KBM-7 (cell line): Measurements from ENCODE around the gene CCDC116.
"Not testable (repeated sequence)": the region's sequence is repeated elsewhere in the genome, so short reads cannot be mapped to it uniquely, and the experiment has no call there.

Experiments used
- DNase-seq: peaks from one replicate; pipeline ENCODE4 v3.0.0-alpha.2; 2015
- in situ Hi-C: fragments of 300-500 bp; cut with MboI; formaldehyde crosslinking; loops from 2 replicates; pipeline ENCODE4 v1.14.3; 2020; ENCODE audit warnings: low sequenced_read_pairs, low pct_unique_long_range_greater_than_20kb, mixed read lengths

CCDC116 gene

DNA sequence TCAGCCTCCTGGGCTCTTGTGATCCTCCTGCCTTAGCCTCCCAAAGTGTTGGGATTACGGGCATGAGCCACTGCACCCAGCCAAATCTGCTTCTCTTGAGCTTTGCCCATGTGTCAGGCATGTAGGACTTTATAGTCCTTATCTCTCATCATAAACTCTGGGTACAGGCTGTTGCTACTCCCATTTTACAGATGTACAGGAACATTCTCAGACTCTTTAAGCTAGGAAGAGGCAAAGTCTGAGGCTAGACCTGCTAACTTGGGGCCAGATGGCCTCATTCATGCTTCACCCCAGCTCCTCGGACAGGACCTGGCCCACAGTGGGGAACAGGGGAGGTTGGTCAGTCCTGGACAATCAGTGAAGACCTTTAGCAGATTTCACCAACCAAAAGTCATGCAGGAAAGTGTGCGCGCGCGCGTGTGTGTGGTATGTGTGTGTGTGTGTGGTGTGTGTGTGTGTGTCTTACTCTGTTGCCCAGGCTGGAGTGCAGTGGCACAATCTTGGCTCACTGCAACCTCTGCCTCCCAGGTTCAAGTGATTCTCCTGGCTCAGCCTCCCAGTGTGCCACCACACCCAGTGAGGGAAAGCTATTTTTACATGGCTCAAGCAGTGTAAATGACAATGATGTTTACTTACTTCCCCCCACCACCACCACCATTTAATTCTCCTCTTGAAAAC is 26.5 kb upstream of the CCDC116 start:
- no peak for DNase-seq

DNA sequence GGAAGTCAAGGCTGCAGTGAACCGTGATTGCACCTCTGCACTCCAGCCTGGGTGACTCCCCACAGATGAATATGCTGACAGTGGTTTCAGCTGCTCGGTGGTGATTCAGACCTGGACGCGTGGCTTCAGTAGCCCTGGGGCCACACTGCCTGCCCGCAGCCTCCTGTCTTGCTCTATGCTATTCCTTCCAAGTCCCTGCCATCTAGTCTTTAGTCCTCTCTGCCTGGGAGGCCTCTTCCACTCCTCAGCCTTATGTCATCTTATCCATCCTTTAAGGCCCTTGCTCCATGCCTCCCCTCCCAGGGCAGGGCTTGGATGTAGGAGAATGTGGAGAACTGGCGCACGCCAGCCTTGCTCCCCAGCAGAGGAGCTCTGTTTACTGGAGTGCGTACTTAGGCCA is 25.8 kb upstream of the CCDC116 start:
- in situ Hi-C loops: no loop called here
- DNase-seq: no peak

More for the DNA sequence above, 26.5 kb upstream of the CCDC116 start:
- in situ Hi-C loops: no loop called here

DNA sequence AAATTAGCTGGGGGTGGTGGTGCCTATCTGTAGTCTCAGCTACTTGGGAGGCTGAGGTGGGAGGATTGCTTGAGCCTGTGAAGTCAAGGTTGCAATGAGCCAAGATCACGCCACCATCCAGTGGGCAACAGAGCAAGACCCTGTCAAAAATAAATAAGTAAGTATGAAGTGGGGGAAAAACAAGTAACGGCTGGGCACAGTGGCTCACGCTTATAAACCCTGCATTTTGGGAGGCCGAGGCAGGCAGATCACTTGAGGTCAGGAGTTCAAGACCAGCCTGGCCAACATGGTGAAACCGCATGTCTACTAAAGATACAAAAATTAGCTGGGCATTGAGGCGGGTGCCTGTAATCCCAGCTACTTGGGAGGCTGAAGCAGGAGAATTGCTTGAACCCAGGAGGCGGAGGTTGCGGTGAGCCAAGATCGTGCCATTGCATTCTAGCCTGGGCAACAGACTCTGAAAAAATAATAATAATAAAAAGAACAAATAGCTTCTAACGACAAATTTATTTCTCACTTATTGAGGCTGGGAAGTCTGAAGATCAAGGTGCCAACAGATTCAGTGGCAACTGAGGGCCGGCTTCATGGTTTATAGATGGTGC is 22.9 kb upstream of the CCDC116 start:
- in situ Hi-C loops, DNase-seq: not testable (repeated sequence)

DNA sequence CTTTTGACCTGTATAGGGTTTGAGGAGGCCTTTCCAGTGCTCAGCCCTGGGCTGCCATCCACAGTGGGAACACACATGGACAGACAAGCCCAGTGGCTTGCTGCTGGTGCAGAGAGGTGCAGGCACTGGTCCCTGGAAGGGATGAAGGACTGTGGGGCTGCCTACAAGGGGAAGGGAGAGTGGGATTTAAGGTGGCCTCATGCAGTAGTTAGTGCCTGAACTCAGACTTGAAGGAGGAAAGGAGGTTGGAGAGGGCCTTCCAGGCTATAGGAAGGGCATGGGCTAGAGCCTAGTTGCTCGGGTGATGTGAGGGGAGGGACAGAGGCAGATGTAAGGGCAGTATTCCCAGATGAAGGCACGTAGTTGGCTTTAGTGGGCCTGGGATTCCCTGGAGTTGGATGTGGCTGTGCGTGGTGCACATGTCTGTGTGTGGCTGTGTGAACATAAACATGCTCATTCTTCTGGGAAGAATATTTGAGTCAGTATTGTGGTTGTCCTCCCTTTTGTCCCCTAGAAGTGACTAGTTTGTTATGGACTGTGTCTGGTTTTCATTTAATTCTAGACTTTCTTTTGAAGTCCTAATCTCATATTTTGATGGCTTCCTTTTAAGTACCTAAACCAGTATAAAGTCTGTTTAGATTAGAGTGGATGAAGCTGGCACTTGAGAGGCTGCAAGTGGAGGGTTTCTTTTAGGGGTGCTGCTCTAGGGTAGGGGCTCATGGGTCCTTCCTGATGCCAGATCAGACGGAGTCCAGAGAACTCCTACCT is 21.2 kb upstream of the CCDC116 start:
- DNase-seq: no peak
- in situ Hi-C loops: no loop called here

DNA sequence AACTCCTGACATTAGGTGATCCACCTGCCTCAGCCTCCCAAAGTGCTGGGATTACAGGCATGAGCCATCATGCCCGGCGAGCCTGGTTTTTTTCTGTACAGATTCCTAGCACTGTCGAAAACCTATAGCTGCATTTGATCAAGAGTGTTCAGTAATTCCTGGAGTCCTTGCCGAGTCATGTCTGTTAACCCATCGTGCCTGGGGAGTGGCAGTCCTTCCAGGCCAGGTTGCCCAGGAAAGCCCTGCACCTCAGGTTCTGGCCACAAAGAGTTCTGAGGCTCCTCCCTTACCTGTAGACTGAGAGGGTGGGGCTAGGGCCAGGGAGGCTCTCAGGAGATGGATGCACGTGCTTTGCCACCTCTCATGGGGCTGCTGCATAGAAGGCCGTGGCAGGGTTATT is 19.7 kb upstream of the CCDC116 start:
- in situ Hi-C loops: no loop called here
- no peak for DNase-seq

DNA sequence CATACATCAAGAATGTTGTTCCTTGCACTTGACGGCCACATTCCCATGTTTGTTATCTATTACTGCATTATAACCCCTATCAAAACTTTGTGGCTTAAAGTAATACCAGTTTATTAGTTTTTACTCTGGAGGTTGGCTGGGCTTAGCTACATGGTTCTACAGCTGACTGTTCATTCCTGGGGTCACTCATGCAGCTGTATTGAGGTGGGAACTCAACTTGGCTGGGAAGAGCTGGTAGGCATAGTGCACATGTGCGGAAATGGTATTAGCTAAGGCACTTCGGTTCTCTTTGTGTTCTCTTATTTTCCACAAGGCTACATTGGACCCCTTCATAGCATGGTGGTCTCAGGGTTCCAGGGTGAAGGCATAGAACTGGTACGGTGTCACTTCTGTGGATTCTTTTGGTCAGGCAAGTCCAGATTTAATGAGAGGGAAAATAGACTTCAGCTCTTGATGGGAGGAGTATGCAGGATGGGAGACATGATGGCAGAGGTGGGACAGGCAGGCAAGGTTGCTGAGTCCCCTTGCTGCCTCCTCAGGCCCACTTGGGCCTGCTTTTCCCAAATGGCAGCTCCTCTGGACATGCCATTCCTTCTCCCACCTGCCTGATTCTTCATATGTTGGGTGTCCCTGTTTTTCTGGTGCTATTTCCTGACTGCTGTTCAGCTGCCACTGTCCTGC is 18.9 kb upstream of the CCDC116 start:
- no peak for DNase-seq
- in situ Hi-C loops: no loop called here

DNA sequence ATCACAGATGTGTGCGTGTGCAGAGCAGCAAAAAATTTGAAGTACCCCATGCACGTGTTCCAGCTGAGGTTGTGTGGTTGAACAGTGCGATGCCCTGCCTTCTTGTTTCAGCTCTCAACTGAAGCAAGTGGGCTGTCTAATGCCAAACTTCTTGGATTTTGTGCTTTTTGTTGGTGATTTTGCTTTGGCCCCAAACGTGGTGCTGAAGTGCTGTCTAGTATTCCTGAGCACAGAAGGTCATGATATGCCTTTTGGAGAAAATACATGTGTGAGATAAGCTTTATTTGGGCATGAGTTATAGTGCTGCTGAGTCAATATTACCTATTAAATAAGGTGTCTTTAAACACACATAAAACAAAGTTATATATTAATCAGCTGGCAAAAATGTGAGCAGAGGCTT is 16.8 kb upstream of the CCDC116 start:
- in situ Hi-C loops: no loop called here
- no peak for DNase-seq

DNA sequence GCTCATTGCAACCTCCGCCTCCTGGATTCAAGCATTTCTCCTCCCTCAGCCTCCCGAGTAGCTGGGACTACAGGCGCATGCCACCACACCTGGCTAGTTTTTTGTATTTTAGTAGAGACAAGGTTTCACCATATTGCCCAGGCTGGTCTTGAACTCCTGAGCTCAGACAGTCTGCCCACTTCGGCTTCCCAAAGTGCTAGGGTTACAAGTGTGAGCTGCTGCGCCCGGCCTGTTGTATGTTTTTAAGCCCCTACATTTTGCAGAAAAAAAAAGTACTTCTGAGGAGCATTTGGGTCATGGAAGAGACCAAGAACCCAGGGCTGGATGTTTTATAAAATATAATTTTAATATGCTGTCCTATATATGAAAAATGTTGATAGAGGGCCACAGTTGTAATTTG is 15.2 kb upstream of the CCDC116 start:
- in situ Hi-C loops, DNase-seq: not testable (repeated sequence)

DNA sequence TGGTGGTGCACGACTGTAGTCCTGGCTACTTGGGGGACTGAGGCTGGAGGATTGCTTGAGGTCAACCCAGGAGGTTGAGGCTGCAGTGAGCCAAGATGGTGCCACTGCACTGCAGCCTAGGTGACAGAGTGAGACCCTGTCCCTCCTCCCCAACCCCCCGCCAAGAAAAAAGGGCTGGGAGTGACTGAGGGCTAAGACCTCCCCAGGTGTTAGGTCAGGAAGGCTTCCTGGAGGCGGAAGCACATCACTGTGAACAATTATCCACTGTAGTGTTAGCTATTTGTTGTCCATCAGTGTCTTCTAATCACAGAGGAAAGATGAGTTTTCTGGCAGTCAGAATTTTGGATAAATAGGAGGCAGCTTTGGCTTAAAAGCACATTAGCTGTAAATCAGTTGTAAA is 11.5 kb upstream of the CCDC116 start:
- DNase-seq: no peak
- in situ Hi-C loops: no loop called here

DNA sequence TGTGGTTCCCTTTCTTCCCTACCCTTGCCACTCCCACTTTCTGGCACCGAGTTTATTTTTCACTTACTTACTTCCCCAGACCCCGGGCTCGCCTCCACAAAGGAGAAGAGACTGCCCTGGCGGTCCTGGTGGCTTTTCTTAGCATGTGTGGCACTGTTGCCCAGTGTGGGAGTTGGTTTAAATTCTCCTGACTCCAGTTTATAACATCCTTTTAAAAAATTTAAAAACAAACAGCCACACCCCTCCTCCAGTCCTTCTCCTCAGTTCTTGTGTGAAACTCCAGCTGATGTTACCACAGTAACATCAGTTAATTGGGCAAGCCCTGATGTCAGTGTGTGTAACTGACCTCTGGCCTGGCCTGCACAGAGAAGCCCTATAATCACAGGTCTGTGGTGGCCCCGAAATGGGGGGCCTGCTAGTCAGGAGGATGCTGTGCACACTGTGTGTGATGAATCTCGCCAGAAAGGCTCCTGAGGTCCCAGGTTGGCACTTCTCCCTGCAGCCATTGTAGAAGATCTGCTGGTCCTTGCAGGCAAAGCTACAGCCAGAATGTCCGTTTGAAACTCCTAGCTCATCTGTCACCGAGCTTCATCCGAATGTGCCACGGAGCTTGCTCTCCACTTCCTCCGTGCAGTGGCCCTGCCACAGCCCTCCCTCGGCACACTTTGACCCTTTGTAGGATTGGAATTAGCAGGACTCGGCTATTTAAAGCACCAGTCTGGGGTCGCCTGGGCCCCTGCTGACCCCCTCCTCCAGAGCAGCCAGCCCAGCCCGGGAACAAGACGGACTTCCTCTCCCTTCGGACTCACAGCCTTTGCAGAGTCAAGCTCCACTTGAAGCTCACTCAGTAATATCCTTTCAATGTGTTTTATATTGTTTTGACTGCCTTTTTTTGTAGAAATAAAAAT is 10.3 kb upstream of the CCDC116 start:
- in situ Hi-C loops: no loop called here
- peak; percentile 72 for DNase-seq

DNA sequence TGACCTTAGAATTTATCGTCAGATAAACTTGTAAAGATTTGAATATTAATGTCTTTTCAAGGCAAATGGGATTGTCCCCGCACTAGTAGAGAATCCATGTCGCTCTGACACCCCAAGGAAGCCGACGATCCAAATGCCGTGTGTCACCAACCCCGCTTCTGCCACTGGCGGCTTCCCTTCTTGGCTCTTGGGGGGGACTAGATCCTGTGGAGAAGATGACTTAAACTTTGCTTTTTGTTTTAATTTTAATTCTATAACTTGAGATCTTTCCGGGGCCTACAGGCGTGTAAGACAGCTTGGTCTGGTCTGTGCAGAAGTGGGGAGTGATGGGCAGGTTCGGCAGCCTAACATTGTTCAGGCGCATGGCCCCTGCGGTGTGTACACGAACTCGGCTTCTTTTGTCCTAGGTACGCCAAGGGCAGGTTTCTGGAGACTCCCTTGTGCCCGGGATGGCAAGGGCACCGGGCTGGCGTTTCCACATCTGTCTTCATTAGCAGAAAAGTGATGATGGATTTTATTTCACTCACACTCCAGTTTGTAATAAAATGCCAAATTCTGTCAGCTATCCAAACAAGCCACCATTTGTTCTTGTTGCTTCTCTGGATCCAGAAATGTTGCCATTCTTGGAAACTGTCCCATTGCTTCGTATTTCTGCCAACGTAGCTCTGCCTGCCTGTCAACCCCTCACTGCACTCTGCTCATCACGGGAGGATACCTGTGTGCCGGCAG is 9.5 kb upstream of the CCDC116 start:
- no peak for DNase-seq
- in situ Hi-C loops: no loop called here

DNA sequence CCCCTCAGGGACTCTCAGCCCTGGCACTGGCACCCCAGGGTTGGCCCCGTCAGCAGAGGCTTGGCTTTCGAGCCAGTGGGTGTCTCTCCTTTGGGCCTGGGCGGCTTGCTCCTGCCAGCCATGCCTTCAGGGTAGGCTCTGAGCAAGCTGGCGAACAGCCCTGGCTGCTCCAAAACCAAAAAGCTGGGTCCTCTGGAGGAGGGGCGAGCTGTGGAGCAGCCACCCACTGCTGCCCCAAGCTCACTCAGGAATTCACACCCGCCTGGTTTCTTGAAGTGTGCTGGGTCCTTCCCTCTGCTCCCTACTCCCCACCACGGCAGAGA is 9.0 kb upstream of the CCDC116 start:
- in situ Hi-C loops: no loop called here

DNA sequence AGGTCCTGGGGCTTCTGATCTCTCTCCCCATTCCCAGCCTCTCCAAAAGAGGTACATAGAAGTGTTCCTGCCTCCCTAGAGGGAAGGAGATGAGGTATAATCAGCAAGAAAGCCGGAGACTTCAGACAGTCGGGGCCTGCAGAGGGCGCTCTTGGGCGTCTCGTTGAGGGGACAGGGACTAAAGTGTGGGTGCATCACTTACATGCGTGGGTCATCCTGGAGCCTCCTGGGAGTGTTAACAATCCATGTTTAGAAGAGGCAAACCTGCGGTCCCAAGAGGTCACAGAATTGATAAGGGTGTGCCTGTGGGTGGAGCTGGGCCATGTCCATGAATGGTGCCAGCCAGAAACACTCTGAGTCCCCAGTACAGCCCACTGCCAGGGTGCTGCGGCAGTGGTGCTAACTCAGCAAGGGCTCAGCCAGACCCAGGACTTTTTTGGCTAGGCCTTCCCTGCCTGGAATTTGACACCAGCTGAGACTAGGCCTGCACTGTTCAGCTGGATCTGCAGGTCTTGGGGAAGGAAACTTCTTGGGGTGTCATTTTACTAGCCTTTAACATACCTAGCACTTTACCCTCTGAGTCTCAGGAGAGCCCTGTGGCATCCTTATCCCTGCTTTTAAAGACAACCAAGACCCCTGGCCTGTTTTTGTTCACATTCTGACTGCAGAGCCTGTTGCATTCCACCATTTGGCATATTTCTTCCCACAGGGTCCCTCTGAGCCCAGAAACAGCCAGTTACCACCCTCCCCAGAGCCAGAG is 8.3 kb upstream of the CCDC116 start:
- in situ Hi-C loops: no loop called here
- peak; percentile 57 for DNase-seq

More for the DNA sequence above, 9.0 kb upstream of the CCDC116 start:
- no peak for DNase-seq

DNA sequence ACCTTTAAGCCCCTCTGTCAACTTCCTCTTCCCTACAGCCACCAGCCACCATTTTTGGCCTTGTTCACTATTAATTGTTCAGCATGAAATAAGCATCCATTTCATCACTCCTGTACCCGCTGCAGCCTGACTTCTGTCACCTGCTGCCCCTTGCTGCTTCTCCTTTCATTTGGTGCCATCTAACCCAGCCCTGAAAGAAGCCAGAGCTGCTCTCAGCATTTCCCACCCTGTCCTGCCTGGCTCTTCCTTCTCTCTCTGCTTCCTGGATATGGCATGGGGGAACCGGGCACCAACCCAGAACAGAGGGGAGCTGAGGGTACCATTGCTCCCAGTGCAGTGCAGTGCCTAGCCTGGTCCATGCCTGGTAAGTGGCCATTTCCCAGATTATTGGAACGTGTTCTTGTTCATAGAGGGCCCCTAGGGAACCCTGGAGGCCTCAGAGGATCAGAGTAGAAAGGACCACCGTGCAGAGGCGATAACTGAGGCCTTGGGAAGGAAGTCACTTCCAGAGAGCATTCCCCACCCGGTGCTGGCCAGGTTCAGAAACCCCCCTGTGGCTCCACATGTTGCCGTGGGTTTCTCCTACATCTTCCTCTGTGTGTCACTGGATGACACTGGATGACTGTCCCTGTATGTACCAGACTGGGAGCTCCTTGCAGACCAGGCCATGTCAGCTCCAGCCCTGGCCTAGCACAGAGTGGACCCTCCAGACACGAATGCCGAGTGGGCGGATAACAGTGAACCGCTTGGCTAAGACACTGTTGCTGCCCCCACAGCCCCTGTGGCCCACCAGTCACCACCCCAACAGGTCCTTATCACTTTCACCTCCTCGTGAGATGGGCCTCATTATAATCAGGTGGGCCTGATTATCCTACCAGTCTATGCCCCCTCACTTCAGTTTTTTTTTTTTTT is 7.4 kb upstream of the CCDC116 start:
- DNase-seq: no peak
- in situ Hi-C loops: no loop called here

DNA sequence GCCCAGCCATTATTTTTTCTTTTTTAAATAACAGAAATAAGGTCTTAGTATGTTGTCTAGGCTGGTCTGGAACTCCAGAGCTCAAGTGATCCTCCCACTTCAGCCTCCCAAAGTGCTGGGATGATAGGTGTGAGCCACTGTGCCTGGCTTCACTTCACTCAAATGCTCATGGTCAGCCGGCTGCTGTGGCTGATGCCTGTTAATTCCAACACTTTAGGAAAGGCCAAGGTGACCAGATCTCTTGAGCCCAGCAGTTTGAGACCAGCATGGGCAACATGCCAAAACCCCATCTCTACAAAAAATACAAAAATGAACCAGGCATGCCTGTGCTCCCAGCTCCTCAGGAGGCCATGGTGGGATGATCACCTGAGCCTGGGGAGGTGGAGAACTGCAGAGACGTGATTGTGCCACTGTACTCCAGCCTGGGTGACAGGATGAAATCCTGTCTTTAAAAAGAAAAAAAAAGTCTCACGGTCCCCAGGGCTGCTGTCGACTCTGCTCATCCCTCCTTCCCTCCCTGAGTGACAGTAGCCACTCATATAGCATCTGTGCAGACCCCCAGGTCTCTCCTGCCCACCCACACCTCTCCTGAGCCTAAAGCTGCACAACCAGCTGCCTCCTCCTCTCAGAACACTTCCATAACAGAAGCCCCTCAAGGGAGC is 6.4 kb upstream of the CCDC116 start:
- in situ Hi-C loops: no loop called here
- DNase-seq: peak; percentile 15

DNA sequence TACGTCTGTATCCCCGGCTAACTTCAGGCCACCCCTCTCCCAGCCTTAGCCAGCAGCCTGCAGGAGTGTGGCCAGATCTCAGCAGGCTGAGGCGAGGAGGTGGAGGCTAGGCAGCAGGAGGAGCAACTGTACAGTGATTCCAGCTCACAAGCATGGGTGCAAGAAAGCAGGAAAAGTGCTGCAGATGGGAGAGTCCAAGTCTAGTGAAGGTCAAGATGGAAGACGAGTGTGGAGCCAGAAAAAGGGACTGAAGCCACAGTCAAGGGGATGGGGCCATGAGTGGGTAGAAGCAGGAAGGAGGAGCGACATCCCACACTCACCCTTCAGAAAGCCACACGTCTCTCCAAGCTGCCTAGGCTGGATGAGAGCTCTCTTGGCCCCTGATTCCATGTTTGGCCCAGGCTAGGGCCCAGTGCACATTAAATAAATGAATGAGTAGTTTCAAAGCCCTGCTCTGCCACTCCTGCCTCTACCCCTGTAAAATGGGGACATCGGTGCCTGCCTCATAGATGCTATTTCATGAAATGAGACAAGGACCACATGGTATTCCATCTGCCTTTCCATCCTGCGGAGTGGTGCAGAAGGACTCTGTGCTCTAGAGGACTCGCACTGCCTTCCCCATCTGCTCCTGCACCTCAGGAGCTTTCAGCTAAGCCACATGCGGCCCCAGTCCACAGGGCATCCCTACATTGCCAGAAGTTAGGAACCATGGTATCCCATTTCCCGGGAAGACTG is 5.7 kb upstream of the CCDC116 start:
- in situ Hi-C loops: no loop called here
- DNase-seq: peak; percentile 13
